Stomach smooth muscle (tissue), 2 donors: ENCODE results near the gene PDRG1.
"Not testable (repeated sequence)": the region's sequence is repeated elsewhere in the genome, so short reads cannot be mapped to it uniquely, and the experiment has no call there.

ENCODE experiments used
- H3K27ac ChIP-seq: one replicate; pipeline ENCODE4 v1.7.0; 2013; ENCODE audit warnings: mild to moderate bottlenecking, low read length, inconsistent platforms
- H3K27me3 ChIP-seq, 2 donors: one replicate each; pipeline ENCODE4 v1.7.0; 2013; ENCODE audit warnings: low read length in 2 of 2; ENCODE audit not compliant: insufficient read depth in 2 of 2, control insufficient read depth in 1 of 2
- H3K36me3 ChIP-seq, 2 donors: one replicate each; pipeline ENCODE4 v1.7.0; 2013; ENCODE audit warnings: low read length in 2 of 2; ENCODE audit not compliant: control insufficient read depth in 2 of 2, insufficient read depth in 2 of 2
- H3K4me1 ChIP-seq: one replicate; pipeline ENCODE4 v1.7.0; 2013; ENCODE audit warnings: low read length; ENCODE audit not compliant: control insufficient read depth, insufficient read depth
- H3K4me3 ChIP-seq, 2 donors: one replicate each; pipeline ENCODE4 v1.7.0; 2013; ENCODE audit warnings: low read length in 2 of 2
- H3K9ac ChIP-seq, 2 donors: one replicate each; pipeline ENCODE4 v1.7.0; 2013; ENCODE audit warnings: low read length in 2 of 2, mild to moderate bottlenecking in 1 of 2
- H3K9me3 ChIP-seq, 2 donors: one replicate each; pipeline ENCODE4 v1.7.0; 2013; ENCODE audit warnings: low read length in 2 of 2; ENCODE audit not compliant: control insufficient read depth in 2 of 2
- donor health status: healthy.
- donor health status: Pancreatic carcinoma.

The PDRG1 gene

DNA sequence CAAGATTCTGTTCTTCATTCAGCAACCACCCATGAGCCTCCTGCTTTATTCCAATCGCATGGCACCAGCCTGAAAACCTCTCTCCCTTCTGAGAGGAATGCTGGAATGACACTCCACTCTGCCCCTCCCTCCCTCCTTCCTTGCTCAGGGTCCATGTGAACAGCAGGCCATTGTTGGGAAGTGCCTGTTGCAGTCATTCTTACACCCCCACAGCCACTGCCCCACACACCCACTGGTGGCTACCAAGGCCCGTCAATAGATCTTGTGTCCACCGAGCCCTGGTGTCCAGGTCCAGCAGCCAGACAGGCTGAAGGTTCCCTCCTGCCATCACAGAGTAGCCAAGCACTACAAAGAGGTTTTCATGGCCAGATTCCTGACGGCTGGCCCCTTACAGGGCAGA lies 6.5 kb downstream of the PDRG1 start:
- Histone ChIP-seq H3K36me3 (peaks cover 34 to 43% of the 10 kb centered on the region in 2 donors), H3K9me3 (peaks cover 0 to 4% of the 10 kb centered on the region in 2 donors), H3K4me3 (no peak overlapping the region), H3K9ac (no peak overlapping the region), H3K4me1 (peaks cover 33% of the 10 kb centered on the region), H3K27me3 (no peaks in the 10 kb centered on the region), H3K27ac (no peak overlapping the region)

DNA sequence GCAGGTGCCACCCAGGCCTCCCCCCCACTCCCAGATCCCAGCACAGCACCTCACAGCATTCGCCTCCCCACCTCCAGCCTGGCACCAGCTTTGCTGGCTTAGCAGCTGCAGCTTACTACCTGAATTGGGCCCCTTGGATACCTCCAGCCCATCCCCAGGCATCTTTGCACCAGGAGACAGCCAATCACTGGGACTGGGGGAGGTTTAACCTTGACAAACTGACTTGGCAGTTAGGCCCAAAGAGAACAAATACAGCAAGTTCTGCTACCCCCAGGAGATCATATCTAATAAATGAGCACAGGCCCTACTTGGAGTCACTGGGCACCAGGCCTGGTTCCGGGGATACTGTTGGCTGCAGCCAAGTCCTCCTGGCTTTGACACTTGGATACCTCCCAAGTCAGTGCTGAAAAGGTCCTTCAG lies 8.8 kb downstream of the PDRG1 start:
- Histone ChIP-seq H3K4me1 (peaks cover 28% of the 10 kb centered on the region), H3K27ac (peak overlapping the region; percentile 69), H3K4me3 (no peak overlapping the region), H3K36me3 (peaks cover 24 to 34% of the 10 kb centered on the region in 2 donors), H3K9ac (peak overlapping the region in 1 of 2 donors; percentile 22), H3K27me3 (no peaks in the 10 kb centered on the region), H3K9me3 (peaks cover 0 to 1% of the 10 kb centered on the region in 2 donors)

DNA sequence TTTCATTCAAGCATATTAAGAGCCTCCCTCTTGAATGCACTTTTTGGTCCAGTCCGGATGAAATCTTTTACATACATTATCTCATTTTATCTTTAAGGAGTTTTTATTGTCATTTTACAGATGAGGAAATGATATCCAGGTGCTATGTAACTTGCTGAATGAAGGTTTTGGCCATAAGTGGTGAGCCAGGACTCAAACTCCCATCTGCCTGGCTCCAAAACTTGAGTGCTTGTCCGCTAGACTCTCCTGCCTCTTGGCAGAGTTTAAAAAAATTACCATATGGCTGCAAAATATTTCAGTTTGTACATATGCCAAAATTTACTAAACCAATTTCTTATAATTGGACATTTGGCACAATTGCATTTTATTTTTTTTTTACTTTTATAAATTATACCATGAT lies 12.2 kb downstream of the PDRG1 start:
- H3K27ac ChIP-seq, result no peak overlapping the region

DNA sequence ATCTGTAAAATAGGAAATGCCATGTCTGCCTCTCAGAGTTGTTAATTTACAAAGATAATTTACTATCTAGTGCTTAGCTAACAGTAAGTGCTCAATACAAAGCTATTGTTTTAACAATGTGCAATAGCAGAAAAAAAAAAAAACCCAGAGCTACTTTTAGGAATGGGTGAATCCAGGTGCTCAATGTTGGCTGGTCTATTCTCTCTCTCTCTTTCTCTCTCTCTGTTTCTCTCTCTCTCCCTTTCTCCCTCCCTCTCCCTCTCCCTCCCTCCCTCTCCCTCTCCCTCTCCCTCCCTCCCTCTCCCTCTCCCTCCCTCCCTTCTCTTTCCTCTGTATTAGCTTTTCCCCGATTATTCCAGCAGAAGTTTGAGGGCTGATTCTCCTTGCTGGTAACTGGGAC lies 14.0 kb downstream of the PDRG1 start:
- Histone ChIP-seq H3K4me1 (peaks cover 7% of the 10 kb centered on the region), H3K9me3 (no peaks in the 10 kb centered on the region), H3K9ac (no peak overlapping the region), H3K27ac (no peak overlapping the region), H3K4me3 (no peak overlapping the region), H3K27me3 (peaks cover 0 to 3% of the 10 kb centered on the region in 2 donors), H3K36me3 (no peaks in the 10 kb centered on the region)

More for the DNA sequence above, 12.2 kb downstream of the PDRG1 start:
- Histone ChIP-seq H3K27me3 (no peaks in the 10 kb centered on the region), H3K36me3 (peaks cover under 1 to 3% of the 10 kb centered on the region in 2 donors), H3K9me3 (no peaks in the 10 kb centered on the region), H3K4me1 (peaks cover 21% of the 10 kb centered on the region), H3K9ac (no peak overlapping the region), H3K4me3 (no peak overlapping the region)

DNA sequence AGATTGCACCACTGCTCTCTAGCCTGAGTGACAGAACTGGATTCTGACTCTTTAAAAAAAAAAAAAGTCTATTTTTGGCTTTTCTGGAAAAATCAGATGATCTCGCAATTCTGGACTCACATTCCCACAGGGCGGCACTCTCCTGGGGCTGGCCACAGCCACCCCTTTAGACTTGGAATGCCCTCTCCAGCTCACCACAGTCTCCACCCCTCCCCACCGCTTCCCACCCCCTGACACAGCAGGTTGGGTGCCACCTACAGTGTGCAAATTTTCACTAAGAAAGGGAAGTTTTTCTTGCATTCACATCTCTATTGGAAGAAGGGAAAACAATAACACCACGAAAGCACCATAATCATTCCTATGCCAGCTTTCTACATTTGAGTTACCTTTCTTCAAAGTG lies 15.4 kb downstream of the PDRG1 start:
- no peaks in the 10 kb centered on the region for H3K36me3 ChIP-seq
- peaks cover 0 to 4% of the 10 kb centered on the region in 2 donors for H3K27me3 ChIP-seq
- no peak overlapping the region for H3K27ac ChIP-seq

DNA sequence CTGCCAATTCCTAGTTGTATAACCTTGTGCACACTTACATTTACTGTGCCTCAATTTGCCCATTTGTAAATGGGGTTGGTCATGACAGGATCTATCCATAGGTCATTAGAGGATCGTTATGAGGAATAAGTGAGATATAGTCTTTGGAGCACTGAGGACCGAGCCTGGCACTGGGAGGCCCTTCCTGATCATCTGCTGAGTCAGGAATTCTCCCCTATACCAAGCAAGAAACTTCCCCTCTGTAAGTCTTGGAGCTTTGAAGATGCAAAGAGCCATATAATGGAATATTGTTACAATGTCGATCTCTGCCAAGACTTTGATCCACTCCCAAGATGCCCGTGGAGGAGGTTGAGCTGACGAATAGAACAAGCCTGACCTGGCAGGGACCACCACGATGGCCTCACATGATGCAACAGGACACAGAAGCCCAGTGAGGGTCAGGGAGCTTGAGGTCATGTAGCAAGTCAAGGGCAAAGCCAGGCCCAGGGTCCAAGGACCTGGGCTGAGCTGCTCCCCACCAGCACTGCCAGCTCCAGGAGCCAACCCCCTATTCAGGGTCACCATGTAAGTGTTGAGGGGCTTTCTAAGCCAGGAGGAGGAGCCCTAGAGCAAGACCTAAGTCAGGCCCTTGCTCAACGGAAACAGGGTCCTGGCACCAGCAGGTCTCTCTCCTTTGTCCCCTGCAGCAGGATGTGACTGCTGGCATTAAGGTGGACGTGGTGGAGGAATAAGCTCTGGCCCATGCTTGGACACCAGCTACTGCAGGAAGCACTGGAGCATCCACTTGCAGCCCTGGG lies 16.7 kb downstream of the PDRG1 start:
- H3K9ac ChIP-seq, result no peak overlapping the region
- H3K27me3 ChIP-seq, result peaks cover 0 to 5% of the 10 kb centered on the region in 2 donors
- H3K36me3 ChIP-seq, result no peaks in the 10 kb centered on the region
- H3K9me3 ChIP-seq, result no peaks in the 10 kb centered on the region
- H3K27ac ChIP-seq, result no peak overlapping the region
- no peak overlapping the region for H3K4me3 ChIP-seq
- H3K4me1 ChIP-seq, result no peaks in the 10 kb centered on the region

More for the DNA sequence above, 15.4 kb downstream of the PDRG1 start:
- Histone ChIP-seq H3K9me3 (no peaks in the 10 kb centered on the region), H3K9ac (no peak overlapping the region), H3K4me3 (no peak overlapping the region), H3K4me1 (no peaks in the 10 kb centered on the region)

DNA sequence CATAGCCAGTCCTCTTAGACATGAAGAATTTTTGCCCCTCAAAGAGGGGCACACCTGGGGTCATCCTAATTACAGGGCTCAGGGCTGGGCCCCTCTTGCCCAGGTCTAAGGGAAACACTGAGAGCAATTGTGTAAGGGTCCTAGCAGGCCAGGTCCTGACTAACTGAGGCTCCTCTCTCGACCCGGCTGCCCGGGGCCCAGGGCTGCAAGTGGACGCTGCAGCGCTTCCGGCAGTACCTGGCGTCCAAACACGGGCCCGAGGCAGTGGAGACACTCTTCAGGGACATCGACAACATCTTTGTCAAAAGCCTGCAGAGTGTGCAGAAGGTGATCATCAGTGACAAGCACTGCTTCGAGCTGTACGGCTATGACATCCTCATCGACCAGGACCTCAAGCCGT lies 17.4 kb downstream of the PDRG1 start:
- Histone ChIP-seq H3K9ac (no peak overlapping the region), H3K9me3 (no peaks in the 10 kb centered on the region), H3K27ac (no peak overlapping the region), H3K27me3 (peaks cover 0 to 5% of the 10 kb centered on the region in 2 donors), H3K36me3 (no peaks in the 10 kb centered on the region), H3K4me3 (no peak overlapping the region), H3K4me1 (no peaks in the 10 kb centered on the region)

DNA sequence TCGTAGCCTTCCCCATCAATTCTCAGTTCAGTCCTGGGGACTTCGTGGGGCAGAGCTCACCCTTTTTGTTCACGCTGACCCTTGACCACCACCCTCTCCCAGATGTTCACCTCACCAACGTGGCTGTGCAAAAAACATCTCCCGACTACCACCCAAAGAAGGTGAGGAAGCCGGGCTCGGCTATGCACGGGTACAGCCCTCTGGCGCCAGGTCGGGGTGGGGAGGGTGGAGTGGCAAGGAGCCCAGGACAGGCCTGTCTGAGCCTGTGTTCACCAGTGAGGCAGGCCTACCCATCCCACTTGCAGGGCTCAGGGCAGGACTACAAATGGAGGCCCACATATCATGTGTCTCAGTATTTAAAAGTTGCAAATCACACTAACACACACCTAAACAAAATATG lies 18.1 kb downstream of the PDRG1 start:
- Histone ChIP-seq H3K36me3 (no peaks in the 10 kb centered on the region), H3K4me1 (no peaks in the 10 kb centered on the region), H3K4me3 (no peak overlapping the region), H3K9ac (no peak overlapping the region), H3K9me3 (no peaks in the 10 kb centered on the region), H3K27me3 (peaks cover 0 to 5% of the 10 kb centered on the region in 2 donors), H3K27ac (no peak overlapping the region)

DNA sequence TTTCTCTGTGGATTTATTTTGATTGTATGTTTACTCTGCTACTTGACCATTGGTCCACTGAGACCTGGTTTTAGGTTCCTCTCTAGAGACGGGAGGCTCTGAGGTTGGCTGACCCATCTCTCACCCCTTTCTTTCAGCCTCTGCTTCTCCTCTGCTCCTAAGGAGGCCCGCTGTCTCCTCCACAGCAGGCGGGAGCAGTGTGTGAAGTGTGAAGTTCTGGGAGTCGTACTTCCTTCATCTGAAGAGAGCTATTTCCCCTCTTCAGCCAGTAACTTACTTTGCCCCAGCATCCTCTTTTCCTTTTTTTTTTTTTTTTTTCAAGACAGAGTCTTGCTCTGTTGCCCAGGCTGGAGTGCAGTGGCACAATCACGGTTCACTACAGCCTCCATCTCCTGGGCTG lies 21.1 kb downstream of the PDRG1 start:
- Histone ChIP-seq H3K4me1 (no peaks in the 10 kb centered on the region), H3K36me3 (no peaks in the 10 kb centered on the region), H3K27ac (no peak overlapping the region), H3K27me3 (peaks cover 0 to 12% of the 10 kb centered on the region in 2 donors), H3K9me3 (no peaks in the 10 kb centered on the region), H3K9ac (no peak overlapping the region), H3K4me3 (no peak overlapping the region)

DNA sequence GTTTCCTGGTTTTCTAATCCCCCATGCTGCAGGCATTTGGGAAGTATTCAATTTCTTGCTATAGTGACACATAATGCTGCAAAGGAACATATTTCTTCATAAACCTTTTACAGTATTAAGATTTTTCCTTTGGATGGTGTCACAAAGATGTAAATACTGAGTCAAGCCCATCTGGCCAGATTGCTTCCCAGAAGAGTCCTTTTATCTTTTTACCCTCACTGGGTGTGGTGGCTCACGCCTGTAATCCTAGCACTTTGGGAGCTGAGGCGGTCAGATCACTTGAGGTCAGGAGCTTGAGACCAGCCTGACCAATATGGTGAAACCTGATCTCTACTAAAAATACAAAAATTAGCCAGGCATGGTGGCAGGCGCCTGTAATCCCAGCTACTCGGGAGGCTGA lies 22.2 kb downstream of the PDRG1 start:
- H3K27me3 ChIP-seq, result peaks cover 0 to 15% of the 10 kb centered on the region in 2 donors
- H3K9me3 ChIP-seq, H3K36me3 ChIP-seq, H3K27ac ChIP-seq, H3K4me1 ChIP-seq, H3K4me3 ChIP-seq, H3K9ac ChIP-seq: not testable (repeated sequence)

DNA sequence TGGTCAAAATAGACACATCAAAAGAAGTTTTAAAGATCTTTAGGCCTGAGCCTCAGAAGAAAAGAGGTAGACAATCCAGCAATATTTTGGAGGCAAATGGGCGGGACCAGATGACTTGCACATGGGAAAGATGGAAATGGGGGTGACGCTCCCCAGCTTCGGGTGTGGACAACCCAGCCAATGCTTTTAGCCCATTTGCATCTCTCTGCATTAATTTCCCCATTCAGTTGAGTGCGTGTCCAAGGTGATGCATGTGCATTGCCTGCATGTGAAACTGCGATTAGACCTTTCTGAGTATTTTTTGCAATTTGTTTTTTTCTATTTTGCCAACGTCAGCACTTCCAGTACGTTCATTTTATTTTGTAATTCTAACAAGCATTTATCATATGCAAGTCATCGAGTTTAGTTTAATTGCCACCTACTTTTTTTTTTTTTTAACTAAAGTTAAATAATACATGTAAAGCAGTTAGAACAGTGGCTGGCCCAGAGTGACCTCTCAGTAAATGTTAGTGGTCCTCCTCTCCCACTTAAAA lies 24.2 kb downstream of the PDRG1 start:
- Histone ChIP-seq H3K4me3 (no peak overlapping the region), H3K27ac (no peak overlapping the region), H3K9me3 (no peaks in the 10 kb centered on the region), H3K27me3 (peaks cover 4 to 11% of the 10 kb centered on the region in 2 donors), H3K36me3 (no peaks in the 10 kb centered on the region), H3K9ac (no peak overlapping the region), H3K4me1 (no peaks in the 10 kb centered on the region)
